IMR-90 (cell line): ENCODE measurements around the gene ATP1B1. TPM values are rescaled to one million over a fixed set of nuclear protein-coding genes. Genes with fewer than 3 reads are reported as not detected.

ENCODE experiments used
- ATAC-seq: fragments of 200-7000 bp; cut with Tn5 transposase; 2 replicates; pipeline ENCODE4 v1.9.1; 2020; ENCODE audit warnings: low read depth, mild to moderate bottlenecking, moderate library complexity
- BruUV-seq: library from RNA; stranded (reverse); fragments of 400-500 nt; replicated peaks from 2 replicates; lab custom pipeline; 2021; lab: Mats Ljungman, UMichigan
- CTCF ChIA-PET: fragments of 300-600 bp; formaldehyde crosslinking; extraction: SDS; loops from one replicate; lab custom pipeline; 2021; ENCODE audit warnings: antibody characterized with exemption; lab: Yijun Ruan, JAX
- POLR2A ChIA-PET: fragments of 300-600 bp; sonication (Branson Sonifier 250); formaldehyde crosslinking; loops from one replicate; lab custom pipeline; 2022; ENCODE audit warnings: antibody characterized with exemption; ENCODE audit not compliant: unreplicated experiment; lab: Charles Lee
- DNase-seq: peaks from one replicate; pipeline ENCODE4 v3.0.0; 2013
- H2AFZ ChIP-seq: replicated peaks from 2 replicates; pipeline ENCODE3; 2013; ENCODE audit warnings: low read length, mild to moderate bottlenecking; ENCODE audit not compliant: poor library complexity
- H2AK5ac ChIP-seq: 2 replicates; pipeline ENCODE4 v1.6.1; 2013; ENCODE audit warnings: low read depth, low read length, inconsistent platforms
- H2AK9ac ChIP-seq: replicated peaks from 2 replicates; pipeline ENCODE3; 2013; ENCODE audit warnings: mild to moderate bottlenecking, low read depth, low read length, moderate library complexity; ENCODE audit not compliant: poor library complexity
- H2BK120ac ChIP-seq: 2 replicates; pipeline ENCODE4 v1.6.1; 2013; ENCODE audit warnings: low read depth, low read length, inconsistent platforms
- H2BK15ac ChIP-seq: 3 replicates; pipeline ENCODE4 v1.6.1; 2013; ENCODE audit warnings: low read depth, low read length, inconsistent platforms
- H2BK20ac ChIP-seq: 2 replicates; pipeline ENCODE4 v1.6.1; 2013; ENCODE audit warnings: low read depth, mild to moderate bottlenecking, inconsistent platforms, low read length, moderate library complexity
- H2BK5ac ChIP-seq: 2 replicates; pipeline ENCODE4 v1.6.1; 2013; ENCODE audit warnings: mild to moderate bottlenecking, low read depth, low read length, inconsistent platforms; ENCODE audit not compliant: poor library complexity, severe bottlenecking
- H3K14ac ChIP-seq: replicated peaks from 2 replicates; pipeline ENCODE4 v1.6.1; 2013; ENCODE audit warnings: low read depth, low read length, inconsistent platforms
- H3K18ac ChIP-seq: 2 replicates; pipeline ENCODE4 v1.6.1; 2013; ENCODE audit warnings: low read depth, low read length, control low read depth
- H3K23ac ChIP-seq: 2 replicates; pipeline ENCODE4 v1.6.1; 2013; ENCODE audit warnings: low read depth, low read length, inconsistent platforms
- H3K27ac ChIP-seq: 2 replicates; pipeline ENCODE4 v1.5.1; 2013; ENCODE audit warnings: mild to moderate bottlenecking, control low read depth, low read length; ENCODE audit not compliant: insufficient read depth
- H3K27me3 ChIP-seq: 2 replicates; pipeline ENCODE4 v1.6.1; 2013; ENCODE audit warnings: low read length; ENCODE audit not compliant: control insufficient read depth, insufficient read depth
- H3K36me3 ChIP-seq: 2 replicates; pipeline ENCODE4 v1.6.1; 2013; ENCODE audit warnings: low read length, mixed read lengths; ENCODE audit not compliant: control insufficient read depth, insufficient read depth
- H3K4ac ChIP-seq: 2 replicates; pipeline ENCODE4 v1.6.1; 2013; ENCODE audit warnings: low read depth, low read length, inconsistent platforms
- H3K4me1 ChIP-seq: 2 replicates; pipeline ENCODE4 v1.6.1; 2013; ENCODE audit warnings: low read length, mixed read lengths; ENCODE audit not compliant: control insufficient read depth, insufficient read depth
- H3K4me2 ChIP-seq: 2 replicates; pipeline ENCODE4 v1.6.1; 2013; ENCODE audit warnings: low read depth, mild to moderate bottlenecking, control low read depth, low read length, moderate library complexity
- H3K4me3 ChIP-seq: 2 replicates; pipeline ENCODE4 v1.5.1; 2013; ENCODE audit warnings: low read depth, mild to moderate bottlenecking, control low read depth, low read length, moderate library complexity; ENCODE audit not compliant: insufficient read depth
- H3K56ac ChIP-seq: 2 replicates; pipeline ENCODE4 v1.6.1; 2013; ENCODE audit warnings: low read length, inconsistent platforms; ENCODE audit not compliant: insufficient read depth; ENCODE audit errors: extremely low read depth
- H3K79me1 ChIP-seq, 2 experiments: 2 replicates each; pipeline ENCODE4 v1.6.1; 2013; ENCODE audit warnings: low read length in 2 of 2, inconsistent platforms in 1 of 2, low read depth in 1 of 2
- H3K9ac ChIP-seq: 2 replicates; pipeline ENCODE4 v1.6.1; 2013; ENCODE audit warnings: low read depth, low read length, control low read depth
- H3K9me1 ChIP-seq: 2 replicates; pipeline ENCODE4 v1.6.1; 2013; ENCODE audit warnings: low read length, inconsistent platforms; ENCODE audit not compliant: insufficient read depth
- H3K9me3 ChIP-seq: 2 replicates; pipeline ENCODE4 v1.6.1; 2013; ENCODE audit warnings: low read length; ENCODE audit not compliant: control insufficient read depth, insufficient read depth
- H4K20me1 ChIP-seq: 2 replicates; pipeline ENCODE4 v1.6.1; 2013; ENCODE audit warnings: low read length, inconsistent platforms; ENCODE audit not compliant: insufficient read depth
- H4K5ac ChIP-seq: 2 replicates; pipeline ENCODE4 v1.6.1; 2013; ENCODE audit warnings: mild to moderate bottlenecking, low read depth, low read length, control low read depth
- H4K8ac ChIP-seq, 2 experiments: 2 replicates each; pipeline ENCODE4 v1.6.1; 2013; ENCODE audit warnings: low read depth in 2 of 2, low read length in 2 of 2, control low read depth in 1 of 2, inconsistent platforms in 1 of 2
- H4K91ac ChIP-seq: 2 replicates; pipeline ENCODE4 v1.6.1; 2013; ENCODE audit warnings: low read depth, low read length, inconsistent platforms; ENCODE audit not compliant: insufficient read depth
- MXI1 ChIP-seq: IDR thresholded peaks from 2 replicates; pipeline ENCODE4 v1.6.1; 2012; ENCODE audit warnings: low read depth, mild to moderate bottlenecking, low read length, moderate library complexity, borderline replicate concordance
- POLR2A ChIP-seq: IDR thresholded peaks from 2 replicates; pipeline ENCODE4 v1.6.1; 2012; ENCODE audit warnings: mild to moderate bottlenecking, low read depth, low read length
- USF2 ChIP-seq: fragments of 150-350 bp; IDR thresholded peaks from 2 replicates; pipeline ENCODE4 v1.6.1; 2017; ENCODE audit warnings: mild to moderate bottlenecking, antibody characterized with exemption, low read length, low read depth
- WGBS, 2 experiments: methylation state at CpG; one replicate each; pipeline versions ENCODE4 v1.1.5 to v1.1.7; 2013; ENCODE audit warnings: missing lambda C conversion rate in 2 of 2; ENCODE audit not compliant: insufficient read length in 1 of 2; ENCODE audit errors: extremely low coverage in 2 of 2; 5-methylcytosine and 5-hydroxymethylcytosine counted together
- dilution Hi-C: fragments of 300-500 bp; cut with HindIII; formaldehyde crosslinking; loops from one replicate; pipeline ENCODE4 v1.14.3; 2018; ENCODE audit warnings: low sequenced_read_pairs; ENCODE audit not compliant: unreplicated experiment
- in situ Hi-C: fragments of 300-500 bp; cut with MboI; formaldehyde crosslinking; loops from 3 replicates; pipeline ENCODE4 v1.14.3; 2019; ENCODE audit warnings: low sequenced_read_pairs, inconsistent platforms, mixed read lengths
- intact Hi-C: fragments of 100-400 bp; cut with micrococcal nuclease; formaldehyde crosslinking; loops from 2 replicates; pipeline ENCODE4 v1.10.0; 2022
- polyA plus RNA-seq, 3 experiments: library from polyadenylated mRNA; depleted of rRNA; stranded (reverse); fragments of >200 nt; gene quantifications; 2 replicates each; pipeline ENCODE4 v1.2.3, GENCODE V29; 2012; ENCODE audit warnings: low replicate concordance in 1 of 3
- total RNA-seq: library from RNA; depleted of rRNA; stranded (reverse); fragments of >200 nt; gene quantifications from 2 replicates; pipeline ENCODE4 v1.2.3, GENCODE V29; 2012

The ATP1B1 gene
- total and polyA plus RNA-seq, 2 of the 4 experiments (the other 2 are of a cell fraction) = 14.5 to 22.1 TPM

DNA sequence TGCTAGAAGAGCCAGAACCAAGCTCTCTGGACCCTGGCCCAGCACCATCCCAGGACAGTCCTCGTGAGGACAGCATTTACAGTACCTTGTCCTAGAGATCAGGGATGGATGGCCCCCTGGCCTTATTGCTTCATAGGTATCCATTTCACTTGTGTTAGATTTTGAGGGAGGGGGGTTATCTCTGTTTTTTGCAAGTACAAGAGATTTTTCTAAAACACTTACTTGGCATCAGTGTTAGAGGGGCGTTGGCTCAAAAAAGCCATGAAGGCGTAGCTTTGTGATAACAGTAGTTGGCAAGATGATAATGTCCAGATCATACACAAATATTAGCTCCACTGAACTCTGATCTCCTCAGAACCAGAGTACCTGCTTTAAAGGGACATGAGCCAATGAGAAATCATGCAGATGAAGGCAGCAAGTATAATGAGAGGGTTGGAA is 5.8 kb upstream of the ATP1B1 start:
- ChIA-PET POLR2A (no interaction called here), CTCF (no interaction called here)
- Histone ChIP-seq H2AK5ac (no peak overlapping the region), H3K23ac (no peak overlapping the region), H2BK20ac (no peak overlapping the region), H3K27ac (no peak overlapping the region), H2BK120ac (no peak overlapping the region), H3K56ac (no peak overlapping the region), H4K91ac (no peak overlapping the region), H3K4ac (no peak overlapping the region), H3K9ac (no peak overlapping the region), H4K20me1 (no peaks in the 10 kb centered on the region), H3K4me1 (peaks cover 3% of the 10 kb centered on the region; the same call in 1 of the 2 replicates), H2BK5ac (no peak overlapping the region), H2AK9ac (no peak overlapping the region), H3K36me3 (no peaks in the 10 kb centered on the region), H4K5ac (no peak overlapping the region), H3K9me1 (no peaks in the 10 kb centered on the region; the same call in 1 of the 2 replicates), H4K8ac (no peak overlapping the region), H3K18ac (no peak overlapping the region), H2BK15ac (no peak overlapping the region), H3K4me2 (no peak overlapping the region), H3K14ac (no peak overlapping the region), H3K9me3 (no peaks in the 10 kb centered on the region), H3K79me1 (no peaks in the 10 kb centered on the region), H3K27me3 (peaks cover 10% of the 10 kb centered on the region), H2AFZ (no peak overlapping the region), H3K4me3 (no peak overlapping the region)
- TF ChIP-seq POLR2A (no peak), USF2 (no peak), MXI1 (no peak)
- in situ Hi-C loops = loop anchor here (25.0 kb wide), 2 partner anchors 963 to 1612 kb away; partner anchors contain the start of gene GPR161
- ATAC-seq (no peak), DNase-seq (no peak)
- dilution Hi-C loops = no loop called here
- no CpG with 5 or more reads among the region's 3 CpGs for WGBS, 2 experiments
- BruUV-seq = no TSS peak
- intact Hi-C loops = no loop called here
